ENCODE data around the gene SAMD11.

Gene SAMD11

GRCh38 chr1:966704-967300 lies 43.1 kb downstream of the SAMD11 start:
- peak overlapping the region; percentile 61 for H3K4me3 ChIP-seq (ENCODE audit: low read depth, low read length)
- TF ChIP-seq CTCF (IDR thresholded peaks at IDR 0.05; ENCODE audit: low read depth, low read length), result no peak

GRCh38 chr1:967466-968343 lies 44.0 kb downstream of the SAMD11 start:
- H3K4me3 ChIP-seq (ENCODE audit: low read depth, low read length), result no peak overlapping the region
- no peak for TF ChIP-seq CTCF (IDR thresholded peaks at IDR 0.05; ENCODE audit: low read depth, low read length)

GRCh38 chr1:969260-969855 lies 45.6 kb downstream of the SAMD11 start:
- TF ChIP-seq CTCF (IDR thresholded peaks at IDR 0.05; ENCODE audit: low read depth, low read length), result no peak
- H3K4me3 ChIP-seq (ENCODE audit: low read depth, low read length), result no peak overlapping the region

- no peak for TF ChIP-seq CTCF (IDR thresholded peaks at IDR 0.05; ENCODE audit: low read depth, low read length)
- no peak overlapping the region for H3K4me3 ChIP-seq (ENCODE audit: low read depth, low read length)
Measured at GRCh38 chr1:970242-970972, 46.7 kb downstream of the SAMD11 start.

- TF ChIP-seq CTCF (IDR thresholded peaks at IDR 0.05; ENCODE audit: low read depth, low read length), result no peak
- H3K4me3 ChIP-seq (ENCODE audit: low read depth, low read length), result no peak overlapping the region
Measured at GRCh38 chr1:970973-971730, 47.4 kb downstream of the SAMD11 start.

- H3K4me3 ChIP-seq (ENCODE audit: low read depth, low read length), result no peak overlapping the region
- TF ChIP-seq CTCF (IDR thresholded peaks at IDR 0.05; ENCODE audit: low read depth, low read length), result no peak
Measured at GRCh38 chr1:971751-972506, 48.2 kb downstream of the SAMD11 start.
